Endothelial cell of umbilical vein (primary cell): ENCODE results near the gene TOX2. TPM values are rescaled to one million over a fixed set of nuclear protein-coding genes. Genes with fewer than 3 reads are reported as not detected.

Experiments used
- BruUV-seq: library from RNA; stranded (reverse); fragments of 400-500 nt; replicated peaks from 2 replicates; lab custom pipeline; 2021; lab: Mats Ljungman, UMichigan
- CTCF ChIA-PET: fragments of 300-600, 350-600 bp; sonication (Branson Sonifier 250); formaldehyde crosslinking; loops from one replicate; lab custom pipeline; 2021; ENCODE audit warnings: antibody characterized with exemption, inconsistent platforms; lab: Charles Lee
- POLR2A ChIA-PET: fragments of 300-600, 350-600 bp; sonication (Branson Sonifier 250); formaldehyde crosslinking; loops from one replicate; lab custom pipeline; 2021; ENCODE audit warnings: antibody characterized with exemption, inconsistent platforms; lab: Charles Lee
- DNase-seq: peaks from one replicate; pipeline ENCODE4 v3.0.0-alpha.2; 2011; ENCODE audit warnings: low read depth, low spot score
- FAIRE-seq: peaks from 2 replicates; lab custom pipeline; 2011; peaks lifted over from hg19 to GRCh38; lab: Jason Lieb, UNC
- H2AFZ ChIP-seq: 2 replicates; pipeline ENCODE4 v1.6.0; 2012; ENCODE audit warnings: low read depth, low read length, control low read depth, inconsistent platforms
- H3K27ac ChIP-seq: 2 replicates; pipeline ENCODE4 v1.5.1; 2011; ENCODE audit warnings: low read depth, mild to moderate bottlenecking, control low read depth, low read length, moderate library complexity; ENCODE audit not compliant: insufficient read depth
- H3K27me3 ChIP-seq, 2 experiments: 2 replicates each; pipeline versions ENCODE4 v1.6.0 to v1.6.1; 2011; ENCODE audit warnings: low read length in 2 of 2, mixed read lengths in 1 of 2; ENCODE audit not compliant: control insufficient read depth in 2 of 2, insufficient read depth in 2 of 2
- H3K36me3 ChIP-seq, 2 experiments: 2 replicates in 1 of 2; 3 replicates in 1 of 2; pipeline ENCODE4 v1.5.1; 2011; ENCODE audit warnings: low read length in 2 of 2, mild to moderate bottlenecking in 1 of 2, moderate library complexity in 1 of 2; ENCODE audit not compliant: control insufficient read depth in 2 of 2, insufficient read depth in 2 of 2; ENCODE audit errors: extremely low read depth in 1 of 2
- H3K4me1 ChIP-seq: 3 replicates; pipeline ENCODE4 v1.5.1; 2011; ENCODE audit warnings: mild to moderate bottlenecking, low read length; ENCODE audit not compliant: control insufficient read depth, insufficient read depth; ENCODE audit errors: extremely low read depth
- H3K4me2 ChIP-seq: 2 replicates; pipeline ENCODE4 v1.6.1; 2011; ENCODE audit warnings: low read length, control low read depth, mixed read lengths; ENCODE audit not compliant: insufficient read depth
- H3K4me3 ChIP-seq, 3 experiments: fragments of 200-600 bp in 1 of 3; sonication (generic), shearing (Covaris generic) in 1 of 3; replicated peaks in 1 of 3; 2 replicates each; pipeline ENCODE4 v1.5.1; 2011 to 2016; ENCODE audit warnings: control low read depth in 3 of 3, low read length in 3 of 3, mild to moderate bottlenecking in 2 of 3, inconsistent platforms in 1 of 3, low read depth in 1 of 3, moderate library complexity in 1 of 3; ENCODE audit not compliant: insufficient read depth in 1 of 3
- H3K79me2 ChIP-seq: 2 replicates; pipeline ENCODE4 v1.6.0; 2012; ENCODE audit warnings: low read length, inconsistent platforms; ENCODE audit not compliant: control insufficient read depth, insufficient read depth
- H3K9ac ChIP-seq: replicated peaks from 2 replicates; pipeline ENCODE3; 2011; ENCODE audit warnings: low read length, control low read depth; ENCODE audit not compliant: insufficient read depth; ENCODE audit errors: extremely low read depth
- H3K9me1 ChIP-seq: replicated peaks from 3 replicates; pipeline ENCODE4 v1.6.0; 2011; ENCODE audit warnings: mild to moderate bottlenecking, low read length; ENCODE audit not compliant: control insufficient read depth, insufficient read depth; ENCODE audit errors: extremely low read depth
- H3K9me3 ChIP-seq: replicated peaks from 2 replicates; pipeline ENCODE4 v1.5.1; 2012; ENCODE audit warnings: low read length, inconsistent platforms; ENCODE audit not compliant: control insufficient read depth, insufficient read depth
- H4K20me1 ChIP-seq: replicated peaks from 2 replicates; pipeline ENCODE3; 2011; ENCODE audit warnings: mild to moderate bottlenecking, low read length; ENCODE audit not compliant: control insufficient read depth, insufficient read depth; ENCODE audit errors: extremely low read depth
- EZH2 ChIP-seq: IDR thresholded peaks from 2 replicates; pipeline ENCODE4 v1.6.1; 2012; ENCODE audit warnings: borderline replicate concordance, low read depth, mild to moderate bottlenecking, moderate library complexity, low read length, inconsistent platforms; ENCODE audit not compliant: severe bottlenecking
- FOS ChIP-seq: IDR thresholded peaks from 2 replicates; pipeline ENCODE4 v1.6.1; 2011; ENCODE audit warnings: mild to moderate bottlenecking, low read length, moderate library complexity, borderline replicate concordance; ENCODE audit not compliant: insufficient read depth
- GATA2 ChIP-seq: IDR thresholded peaks from 2 replicates; pipeline ENCODE4 v1.7.0; 2011; ENCODE audit warnings: low read depth, mild to moderate bottlenecking, moderate library complexity, mixed read lengths, low read length; ENCODE audit not compliant: insufficient read length, insufficient read depth
- JUN ChIP-seq: IDR thresholded peaks from 2 replicates; pipeline ENCODE4 v1.6.1; 2011; ENCODE audit warnings: borderline replicate concordance, low read depth; ENCODE audit not compliant: insufficient read length, insufficient read depth
- MYC ChIP-seq: IDR thresholded peaks from one replicate; pipeline ENCODE4 v1.6.1; 2011; ENCODE audit warnings: mild to moderate bottlenecking, low read depth, low read length
- POLR2A ChIP-seq: IDR thresholded peaks from 2 replicates; pipeline ENCODE4 v1.6.1; 2012; ENCODE audit warnings: low read depth, mild to moderate bottlenecking, control low read depth, low read length
- POLR2AphosphoS5 ChIP-seq: IDR thresholded peaks from 2 replicates; pipeline ENCODE4 v1.6.1; 2012; ENCODE audit warnings: low read depth, mild to moderate bottlenecking, control low read depth, low read length, moderate library complexity; ENCODE audit not compliant: insufficient read depth
- dilution Hi-C: fragments of 300-500 bp; cut with MboI; formaldehyde crosslinking; loops from one replicate; pipeline ENCODE4 v1.15.0; 2019; ENCODE audit warnings: low sequenced_read_pairs; ENCODE audit not compliant: extremely low pct_ligation_motif_present
- intact Hi-C: fragments of 100-400 bp; cut with micrococcal nuclease; formaldehyde crosslinking; loops from one replicate; pipeline ENCODE4 v1.10.0; 2022
- polyA plus RNA-seq, 4 experiments: library from polyadenylated mRNA; depleted of rRNA in 3 of 4; stranded (reverse) in 3 of 4; unstranded in 1 of 4; fragments of >200 nt; gene quantifications; 2 replicates each; pipeline versions ENCODE4 v1.2.1 to v1.2.3, GENCODE V29; 2011 to 2012; ENCODE audit warnings: missing spikeins in 1 of 4
- total RNA-seq: library from RNA; stranded (reverse); gene quantifications from 2 replicates; pipeline ENCODE4 v1.2.3, GENCODE V29; 2021
- TF ChIP-seq, protein P1 (sequence below), 2 donors: IDR thresholded peaks; 1 replicate in 1 of 2; 2 replicates in 1 of 2; pipeline ENCODE4 v1.5.1; 2011; ENCODE audit warnings: low read length in 2 of 2, mild to moderate bottlenecking in 2 of 2, moderate library complexity in 2 of 2, control low read depth in 1 of 2, inconsistent platforms in 1 of 2, low read depth in 1 of 2; ENCODE audit not compliant: insufficient read depth in 1 of 2; ENCODE audit errors: extremely low read depth in 1 of 2
- TF ChIP-seq, protein P2 (sequence below): IDR thresholded peaks from 2 replicates; pipeline ENCODE4 v1.6.1; 2011; ENCODE audit not compliant: insufficient read depth, insufficient read length

The TOX2 gene
- total and polyA plus RNA-seq, 2 donors (not counting 3 experiments of a cell fraction or from before 2014, with no cell fraction given), result 7.0 to 18.6 TPM

DNA sequence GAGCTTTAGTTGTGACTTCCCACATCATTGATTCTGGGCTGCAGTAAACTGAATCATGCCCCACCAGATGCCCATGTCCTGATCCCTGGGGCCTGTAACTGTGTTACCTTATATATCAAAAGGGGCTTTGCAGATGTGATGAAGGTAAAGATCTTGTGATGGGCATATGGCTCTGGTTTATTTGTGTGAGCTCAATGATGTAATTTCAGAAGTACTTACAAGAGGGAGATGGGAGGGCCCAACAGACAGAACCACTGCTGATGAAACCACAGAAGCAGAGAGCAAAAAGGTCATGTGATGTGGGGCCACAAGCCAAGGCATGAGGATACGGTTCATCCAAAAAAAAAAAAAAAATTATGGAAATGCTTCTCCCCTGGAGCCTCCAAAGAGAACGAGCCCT lies 118.7 kb downstream of the TOX2 start:
- H4K20me1 ChIP-seq, result no peaks in the 10 kb centered on the region
- no peak for DNase-seq
- H3K9me1 ChIP-seq, result no peaks in the 10 kb centered on the region
- ChIA-PET POLR2A (no interaction called here), CTCF (interaction anchor here (1.0 to 2.0 kb wide), 3 partner anchors 15 to 36 kb away, joined by 3 to 6 read pairs (median 4); no protein-coding TSS in a partner anchor)
- BruUV-seq, result no TSS peak
- no peak for FAIRE-seq
- no peaks in the 10 kb centered on the region for H3K36me3 ChIP-seq
- TF ChIP-seq, protein P1, sequence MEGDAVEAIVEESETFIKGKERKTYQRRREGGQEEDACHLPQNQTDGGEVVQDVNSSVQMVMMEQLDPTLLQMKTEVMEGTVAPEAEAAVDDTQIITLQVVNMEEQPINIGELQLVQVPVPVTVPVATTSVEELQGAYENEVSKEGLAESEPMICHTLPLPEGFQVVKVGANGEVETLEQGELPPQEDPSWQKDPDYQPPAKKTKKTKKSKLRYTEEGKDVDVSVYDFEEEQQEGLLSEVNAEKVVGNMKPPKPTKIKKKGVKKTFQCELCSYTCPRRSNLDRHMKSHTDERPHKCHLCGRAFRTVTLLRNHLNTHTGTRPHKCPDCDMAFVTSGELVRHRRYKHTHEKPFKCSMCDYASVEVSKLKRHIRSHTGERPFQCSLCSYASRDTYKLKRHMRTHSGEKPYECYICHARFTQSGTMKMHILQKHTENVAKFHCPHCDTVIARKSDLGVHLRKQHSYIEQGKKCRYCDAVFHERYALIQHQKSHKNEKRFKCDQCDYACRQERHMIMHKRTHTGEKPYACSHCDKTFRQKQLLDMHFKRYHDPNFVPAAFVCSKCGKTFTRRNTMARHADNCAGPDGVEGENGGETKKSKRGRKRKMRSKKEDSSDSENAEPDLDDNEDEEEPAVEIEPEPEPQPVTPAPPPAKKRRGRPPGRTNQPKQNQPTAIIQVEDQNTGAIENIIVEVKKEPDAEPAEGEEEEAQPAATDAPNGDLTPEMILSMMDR (IDR thresholded peaks at IDR 0.05; ENCODE audit: extremely low read depth in 1 of 2, insufficient read depth in 1 of 2, low read depth in 1 of 2, low read length in 2 of 2), result no peak
- no peak for TF ChIP-seq JUN
- TF ChIP-seq POLR2AphosphoS5, result no peak
- TF ChIP-seq FOS, result no peak
- TF ChIP-seq, protein P2, sequence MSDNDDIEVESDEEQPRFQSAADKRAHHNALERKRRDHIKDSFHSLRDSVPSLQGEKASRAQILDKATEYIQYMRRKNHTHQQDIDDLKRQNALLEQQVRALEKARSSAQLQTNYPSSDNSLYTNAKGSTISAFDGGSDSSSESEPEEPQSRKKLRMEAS, result no peak
- no peak for TF ChIP-seq GATA2
- no peak for TF ChIP-seq MYC
- no peak for TF ChIP-seq EZH2
- TF ChIP-seq POLR2A, result no peak
- H3K27ac ChIP-seq, result no peak overlapping the region
- no peak overlapping the region for H3K9ac ChIP-seq
- H3K4me1 ChIP-seq, result no peaks in the 10 kb centered on the region
- peaks cover 0 to 2% of the 10 kb centered on the region in 2 experiments for H3K27me3 ChIP-seq
- H3K9me3 ChIP-seq, result no peaks in the 10 kb centered on the region
- intact Hi-C loops (no loop called here), dilution Hi-C loops (no loop called here)
- H3K4me2 ChIP-seq, result no peak overlapping the region
- H3K4me3 ChIP-seq, result no peak overlapping the region
- H2AFZ ChIP-seq, result no peak overlapping the region
- H3K79me2 ChIP-seq, result no peaks in the 10 kb centered on the region
